CD4-positive, alpha-beta T cell (primary cell): ENCODE results near the gene KCNQ2. TPM values are rescaled to one million over a fixed set of nuclear protein-coding genes. Genes with fewer than 3 reads are reported as not detected.

ENCODE experiments used
- ATAC-seq: fragments of 200-7000 bp; cut with Tn5 transposase; one replicate; pipeline ENCODE4 v1.10.0; 2022; ENCODE audit warnings: mild to moderate bottlenecking; ENCODE audit not compliant: poor library complexity
- CTCF ChIA-PET: fragments of 350-600 bp; sonication (Branson Sonifier 250); formaldehyde crosslinking; loops from one replicate; lab custom pipeline; 2021; ENCODE audit warnings: antibody characterized with exemption, inconsistent platforms; lab: Charles Lee
- POLR2A ChIA-PET: fragments of 350-600 bp; sonication (Branson Sonifier 250); formaldehyde crosslinking; loops from one replicate; lab custom pipeline; 2021; ENCODE audit warnings: antibody characterized with exemption, inconsistent platforms; lab: Charles Lee
- DNase-seq, 14 experiments: peaks; one replicate each; pipeline ENCODE4 v3.0.0-alpha.2; 2013 to 2020; ENCODE audit warnings: mixed read lengths in 2 of 14
- H3K27ac ChIP-seq, 2 donors: one replicate each; pipeline versions ENCODE4 v1.5.1 to v1.7.0; 2013; ENCODE audit warnings: low read length in 2 of 2, low read depth in 1 of 2, mild to moderate bottlenecking in 1 of 2
- H3K27me3 ChIP-seq, 2 experiments: 1 replicate in 1 of 2; 2 replicates in 1 of 2; pipeline versions ENCODE4 v1.6.1 to v1.7.0; 2013; ENCODE audit warnings: low read length in 2 of 2, control low read depth in 1 of 2, mild to moderate bottlenecking in 1 of 2, moderate library complexity in 1 of 2; ENCODE audit not compliant: insufficient read depth in 2 of 2, control insufficient read depth in 1 of 2
- H3K36me3 ChIP-seq: one replicate; pipeline ENCODE4 v1.6.1; 2013; ENCODE audit warnings: low read length, control low read depth; ENCODE audit not compliant: insufficient read depth
- H3K4me1 ChIP-seq: one replicate; pipeline ENCODE4 v1.6.1; 2013; ENCODE audit warnings: low read length, control low read depth; ENCODE audit not compliant: insufficient read depth
- H3K4me3 ChIP-seq: one replicate; pipeline ENCODE4 v1.5.1; 2013; ENCODE audit warnings: mild to moderate bottlenecking, low read length, moderate library complexity
- H3K9me3 ChIP-seq, 2 experiments: 1 replicate in 1 of 2; 2 replicates in 1 of 2; pipeline versions ENCODE4 v1.6.1 to v1.7.0; 2013; ENCODE audit warnings: low read length in 2 of 2, mild to moderate bottlenecking in 2 of 2, control low read depth in 1 of 2, moderate library complexity in 1 of 2; ENCODE audit not compliant: control insufficient read depth in 1 of 2, insufficient read depth in 1 of 2
- H3K27ac Mint-ChIP-seq: one replicate; pipeline ENCODE4 v1.8.0; 2020; ENCODE audit warnings: mixed read lengths
- H3K27me3 Mint-ChIP-seq: one replicate; pipeline ENCODE4 v1.8.0; 2021; ENCODE audit warnings: mixed read lengths
- H3K36me3 Mint-ChIP-seq: one replicate; pipeline ENCODE4 v1.8.0; 2021; ENCODE audit warnings: low read depth, mixed read lengths
- H3K4me1 Mint-ChIP-seq: one replicate; pipeline ENCODE4 v1.8.0; 2021; ENCODE audit warnings: low read depth, mixed read lengths
- H3K4me3 Mint-ChIP-seq: one replicate; pipeline ENCODE4 v1.8.0; 2020; ENCODE audit warnings: mild to moderate bottlenecking, mixed read lengths
- H3K9me3 Mint-ChIP-seq: one replicate; pipeline ENCODE4 v1.8.0; 2020; ENCODE audit warnings: mixed read lengths
- intact Hi-C, 2 experiments: fragments of 100-400 bp; cut with DNase I in 1 of 2; cut with micrococcal nuclease in 1 of 2; formaldehyde crosslinking; loops; one replicate each; pipeline versions ENCODE4 v1.15.1 to v1.9.0; 2023 to 2025; cut with DNase I, micrococcal nuclease
- total RNA-seq, 174 experiments: library from RNA in 2 of 174; stranded (reverse) in 2 of 174; gene quantifications; one replicate each; pipeline ENCODE4 v1.2.3 and lab custom pipeline; 2021 to 2026
- TF ChIP-seq, protein P1 (sequence below): fragments of 200-600 bp; IDR thresholded peaks from one replicate; pipeline ENCODE4 v1.8.0; 2022; ENCODE audit warnings: antibody characterized with exemption, mild to moderate bottlenecking

Gene KCNQ2
- total RNA-seq, 2 experiments from 2014 or later: not detected

DNA sequence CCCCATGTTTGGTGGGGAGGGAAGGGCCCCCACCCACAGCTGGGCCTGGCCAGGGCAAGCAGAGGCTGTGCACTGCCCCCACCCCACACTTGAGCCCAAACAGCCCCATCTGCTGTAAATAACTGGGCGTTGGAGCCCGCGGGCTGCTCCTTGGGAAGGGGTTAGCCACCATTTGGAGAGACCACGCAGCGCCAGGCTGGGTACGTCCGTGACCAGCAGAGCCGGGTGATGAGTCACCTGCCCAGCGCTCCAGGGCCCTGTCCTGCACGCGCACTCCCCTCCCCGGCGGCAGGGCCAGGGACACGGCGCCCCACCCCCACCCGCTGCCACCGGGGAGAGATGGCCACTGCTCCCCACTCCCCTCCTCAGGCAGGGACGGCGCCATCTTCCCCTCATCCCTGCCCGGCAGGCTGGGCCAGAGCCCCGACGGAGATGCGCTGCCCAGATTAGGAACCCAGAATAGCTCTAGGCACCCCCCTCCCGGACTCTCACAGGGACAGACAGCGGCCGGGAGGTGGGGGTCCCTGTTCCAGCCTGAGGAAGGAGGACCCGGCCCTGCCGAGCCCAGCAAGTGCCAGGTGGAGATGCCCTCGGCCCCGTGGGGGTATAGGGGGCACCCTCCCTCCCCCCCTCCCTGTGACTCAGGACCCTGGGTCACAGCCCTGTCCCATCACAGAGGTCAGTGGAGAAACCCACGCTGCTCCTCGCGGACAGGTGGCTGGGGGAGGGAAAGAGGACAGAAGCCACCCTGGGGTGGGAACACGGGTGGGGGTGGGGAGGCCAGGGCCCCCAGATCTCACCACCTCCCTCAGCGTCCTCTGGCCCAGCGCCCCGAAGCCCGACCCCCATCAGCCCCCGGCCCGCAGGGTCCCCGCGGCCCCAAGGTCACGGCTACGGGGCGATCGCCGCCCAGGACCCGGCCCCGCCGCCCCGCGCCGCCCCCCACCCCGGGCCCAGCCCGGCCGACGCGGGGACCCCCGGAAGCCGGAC, 25.8 kb upstream of the KCNQ2 start:
- TF ChIP-seq, protein P1, sequence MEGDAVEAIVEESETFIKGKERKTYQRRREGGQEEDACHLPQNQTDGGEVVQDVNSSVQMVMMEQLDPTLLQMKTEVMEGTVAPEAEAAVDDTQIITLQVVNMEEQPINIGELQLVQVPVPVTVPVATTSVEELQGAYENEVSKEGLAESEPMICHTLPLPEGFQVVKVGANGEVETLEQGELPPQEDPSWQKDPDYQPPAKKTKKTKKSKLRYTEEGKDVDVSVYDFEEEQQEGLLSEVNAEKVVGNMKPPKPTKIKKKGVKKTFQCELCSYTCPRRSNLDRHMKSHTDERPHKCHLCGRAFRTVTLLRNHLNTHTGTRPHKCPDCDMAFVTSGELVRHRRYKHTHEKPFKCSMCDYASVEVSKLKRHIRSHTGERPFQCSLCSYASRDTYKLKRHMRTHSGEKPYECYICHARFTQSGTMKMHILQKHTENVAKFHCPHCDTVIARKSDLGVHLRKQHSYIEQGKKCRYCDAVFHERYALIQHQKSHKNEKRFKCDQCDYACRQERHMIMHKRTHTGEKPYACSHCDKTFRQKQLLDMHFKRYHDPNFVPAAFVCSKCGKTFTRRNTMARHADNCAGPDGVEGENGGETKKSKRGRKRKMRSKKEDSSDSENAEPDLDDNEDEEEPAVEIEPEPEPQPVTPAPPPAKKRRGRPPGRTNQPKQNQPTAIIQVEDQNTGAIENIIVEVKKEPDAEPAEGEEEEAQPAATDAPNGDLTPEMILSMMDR: no peak
- H3K9me3 Mint-ChIP-seq: no peaks in the 10 kb centered on the region
- no peak for ATAC-seq
- H3K27ac ChIP-seq: no peak overlapping the region
- POLR2A ChIA-PET: no interaction called here
- H3K27me3 ChIP-seq: peaks cover 26 to 32% of the 10 kb centered on the region in 2 experiments
- no peak overlapping the region for H3K4me3 ChIP-seq
- H3K4me1 ChIP-seq: peaks cover 33% of the 10 kb centered on the region
- H3K27me3 Mint-ChIP-seq: peaks cover 20% of the 10 kb centered on the region
- H3K27ac Mint-ChIP-seq: no peak overlapping the region
- DNase-seq: peak in 1 of 14 experiments; percentile 53
- no peaks in the 10 kb centered on the region for H3K36me3 Mint-ChIP-seq
- CTCF ChIA-PET: interaction anchor here (1.7 kb wide), 1 partner anchor 20 kb away, joined by 4 read pairs; no protein-coding TSS in a partner anchor
- H3K9me3 ChIP-seq: peaks cover 0 to 10% of the 10 kb centered on the region in 2 experiments
- H3K36me3 ChIP-seq: no peaks in the 10 kb centered on the region
- H3K4me3 Mint-ChIP-seq: no peak overlapping the region
- H3K4me1 Mint-ChIP-seq: peaks cover 5% of the 10 kb centered on the region
- intact Hi-C loops: loop anchor here in 1 of 2 experiments (2.0 to 5.0 kb wide), 3 partner anchors 299 to 624 kb away; no protein-coding TSS in a partner anchor

DNA sequence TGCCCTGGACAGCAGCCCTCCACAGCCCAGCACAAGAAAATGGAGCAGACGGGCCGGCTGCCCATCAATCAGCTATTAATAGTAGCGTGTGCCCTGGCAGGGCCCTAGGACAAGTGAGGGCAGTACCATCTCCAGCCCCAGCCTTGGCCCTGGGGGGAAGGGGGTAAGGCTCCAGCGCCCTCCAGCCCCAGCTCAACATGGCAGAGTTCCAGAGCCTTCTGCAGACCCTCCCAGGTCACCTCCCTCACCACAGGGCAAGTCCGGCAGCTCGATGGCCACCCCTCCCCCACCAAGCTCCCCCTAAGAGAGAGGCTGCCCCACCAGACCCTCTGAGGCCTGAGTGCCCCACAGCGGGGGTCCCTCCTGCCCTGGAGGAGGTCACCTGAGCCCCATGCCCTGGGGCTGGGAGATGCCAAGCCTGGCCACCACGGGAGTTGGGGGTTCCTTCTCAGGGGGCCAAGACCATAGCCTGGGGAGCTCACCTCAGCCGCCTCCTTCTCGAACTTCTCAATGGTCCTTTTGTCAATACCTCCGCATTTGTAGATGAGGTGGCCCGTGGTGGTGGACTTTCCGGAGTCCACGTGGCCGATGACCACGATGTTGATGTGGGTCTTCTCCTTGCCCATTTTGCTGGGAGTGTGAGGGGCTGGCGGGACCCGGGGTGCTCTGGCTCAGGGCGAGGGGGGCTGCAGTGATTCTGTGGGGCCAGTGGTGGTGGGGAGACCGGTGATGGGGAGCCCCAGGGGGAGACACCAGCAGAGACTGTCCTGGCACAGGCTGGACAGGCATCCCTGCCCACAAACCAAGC, 24.9 kb upstream of the KCNQ2 start:
- intact Hi-C loops: loop anchor here in 1 of 2 experiments (2.0 to 5.0 kb wide), 3 partner anchors 299 to 625 kb away; no protein-coding TSS in a partner anchor
- ATAC-seq: no peak
- Mint-ChIP-seq H3K27me3 (peaks cover 22% of the 10 kb centered on the region), H3K4me1 (peaks cover 5% of the 10 kb centered on the region), H3K9me3 (no peaks in the 10 kb centered on the region), H3K27ac (no peak overlapping the region), H3K36me3 (no peaks in the 10 kb centered on the region), H3K4me3 (peak overlapping the region; percentile 58)
- CTCF ChIA-PET: interaction anchor here (1.2 to 2.2 kb wide), 6 partner anchors 10 to 477 kb away, joined by 3 to 11 read pairs (median 4); partner anchors contain the start of genes PPDPF, PTK6 and RTEL1
- Histone ChIP-seq H3K27ac (no peak overlapping the region), H3K27me3 (peaks cover 26 to 32% of the 10 kb centered on the region in 2 experiments), H3K36me3 (no peaks in the 10 kb centered on the region), H3K4me1 (peaks cover 33% of the 10 kb centered on the region), H3K4me3 (no peak overlapping the region), H3K9me3 (peaks cover 0 to 14% of the 10 kb centered on the region in 2 experiments)
- POLR2A ChIA-PET: interaction anchor here (1.8 kb wide), 1 partner anchor 23 kb away, joined by 16 read pairs; the partner anchor contains the start of gene PPDPF
- TF ChIP-seq, protein P1: no peak
- DNase-seq: peak in 1 of 14 experiments; percentile 38
